ENCODE measurements around the gene POPDC2.

DNA sequence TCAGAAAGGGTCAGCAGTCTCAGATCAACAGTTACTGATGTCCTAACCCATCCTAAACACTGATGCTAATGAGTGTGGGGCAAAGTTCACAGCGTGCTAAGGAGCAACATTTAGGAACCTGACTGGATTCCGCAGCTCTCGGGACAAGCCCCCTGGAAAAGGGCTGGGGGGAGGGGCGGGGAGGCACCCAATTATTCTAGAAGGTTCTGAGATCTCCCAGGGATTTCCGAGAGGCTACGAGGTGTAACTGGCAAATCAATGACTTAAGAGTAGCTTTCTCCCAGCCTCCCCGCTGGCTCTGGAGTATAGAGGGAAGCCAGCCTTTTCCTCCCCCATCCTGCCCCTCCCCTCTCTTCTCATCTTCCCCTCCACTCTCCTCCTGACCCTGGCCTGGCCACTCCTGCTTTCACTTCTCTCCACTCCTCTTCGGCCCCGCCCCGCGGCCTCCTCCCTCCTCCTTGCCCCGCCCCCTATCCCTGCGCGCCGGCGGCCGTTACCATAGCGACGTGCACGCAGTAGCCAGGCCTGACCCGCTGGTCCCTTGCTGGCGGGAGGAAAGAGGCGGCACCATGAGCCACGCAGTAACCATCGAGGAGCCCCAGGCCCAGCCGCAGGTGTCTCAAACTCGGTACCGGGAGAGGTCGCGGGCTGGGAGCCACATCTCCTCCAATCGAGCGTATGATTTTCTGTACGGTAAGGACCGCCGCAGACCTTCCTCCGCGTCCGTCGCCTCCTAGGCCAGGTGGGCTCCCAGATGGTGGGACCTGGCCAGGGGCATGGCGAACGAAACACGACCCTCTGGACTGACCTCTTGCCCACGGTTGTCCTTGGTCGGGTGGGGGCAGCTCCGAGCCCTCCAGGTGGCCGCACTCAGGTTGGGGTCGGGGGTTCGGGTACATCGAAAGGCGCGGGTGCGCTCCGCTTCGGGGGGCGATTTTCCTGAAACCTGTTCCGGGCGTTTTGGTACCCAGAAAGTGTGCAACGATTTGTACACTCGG, 42.4 kb upstream of the POPDC2 start, which contains the start of gene CFAP91:
- TF ChIP-seq, protein P1, sequence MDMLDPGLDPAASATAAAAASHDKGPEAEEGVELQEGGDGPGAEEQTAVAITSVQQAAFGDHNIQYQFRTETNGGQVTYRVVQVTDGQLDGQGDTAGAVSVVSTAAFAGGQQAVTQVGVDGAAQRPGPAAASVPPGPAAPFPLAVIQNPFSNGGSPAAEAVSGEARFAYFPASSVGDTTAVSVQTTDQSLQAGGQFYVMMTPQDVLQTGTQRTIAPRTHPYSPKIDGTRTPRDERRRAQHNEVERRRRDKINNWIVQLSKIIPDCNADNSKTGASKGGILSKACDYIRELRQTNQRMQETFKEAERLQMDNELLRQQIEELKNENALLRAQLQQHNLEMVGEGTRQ (IDR thresholded peaks at IDR 0.05; ENCODE audit: borderline replicate concordance, low read depth, low read length): no peak
- TF ChIP-seq RAD21 (IDR thresholded peaks at IDR 0.05; ENCODE audit: low read length): no peak
- peak; percentile 19 for TF ChIP-seq CHD2 (IDR thresholded peaks at IDR 0.05; ENCODE audit: low read length, partially characterized antibody)
- no peak for TF ChIP-seq POLR2AphosphoS5 (IDR thresholded peaks at IDR 0.05; ENCODE audit: low read depth, low read length)
- TF ChIP-seq FOXJ3 (CRISPR knock-in tag; IDR thresholded peaks at IDR 0.05): no peak
- no peak for TF ChIP-seq CTCF (IDR thresholded peaks at IDR 0.05)
- peak; percentile 93 for TF ChIP-seq MXI1 (IDR thresholded peaks at IDR 0.05; ENCODE audit: low read depth, low read length)
- no peak for TF ChIP-seq JUND (IDR thresholded peaks at IDR 0.05)
- TF ChIP-seq FOXM1 (IDR thresholded peaks at IDR 0.05; ENCODE audit: low read depth): no peak
- TF ChIP-seq SMC3 (IDR thresholded peaks at IDR 0.05; ENCODE audit: low read depth, low read length): no peak
- no peak for TF ChIP-seq ZBTB33 (IDR thresholded peaks at IDR 0.05; ENCODE audit: borderline replicate concordance, low read depth)
- TF ChIP-seq MAX (IDR thresholded peaks at IDR 0.05; ENCODE audit: low read depth): peak; percentile 87
- no peak for TF ChIP-seq RXRA (IDR thresholded peaks at IDR 0.05; ENCODE audit: borderline replicate concordance, low read depth)
- TF ChIP-seq RFX5 (IDR thresholded peaks at IDR 0.05; ENCODE audit: low read length): 0 out of 2 replicates have a peak, but pooled peaks have one; percentile 6
